Measurements from ENCODE around the gene FGF7. TPM values are rescaled to one million over a fixed set of nuclear protein-coding genes. Genes with fewer than 3 reads are reported as not detected.

Gene FGF7
- total and polyA plus RNA-seq, 2 donors (not counting 1 experiment from before 2014, with no cell fraction given) = 0.10 TPM; not detected in 1

DNA sequence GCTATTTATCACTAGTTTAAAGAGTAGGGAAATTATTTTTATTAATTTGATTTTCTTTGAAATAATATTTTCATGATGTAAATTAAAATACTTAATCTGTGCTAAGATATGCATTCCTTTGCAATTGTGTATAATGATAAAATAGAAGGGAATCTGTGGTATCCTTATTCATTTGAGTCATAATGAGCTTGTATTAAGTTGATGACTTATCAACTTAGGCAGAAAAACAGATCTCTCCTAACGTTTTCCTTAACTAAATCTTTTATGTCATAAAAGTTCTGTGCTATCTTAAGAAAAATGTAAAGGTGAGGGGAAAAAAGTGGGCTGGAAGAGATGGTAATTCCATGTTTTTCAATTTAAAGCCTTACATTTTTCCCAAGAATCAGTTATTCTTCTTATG lies 1.9 kb downstream of the FGF7 start:
- Histone ChIP-seq H3K27ac (ENCODE audit: low read length in 2 of 2) (no peak overlapping the region), H4K20me1 (ENCODE audit: control insufficient read depth, insufficient read depth, low read length, poor library complexity, severe bottlenecking) (no peaks in the 10 kb centered on the region), H3K4me3 (ENCODE audit: control extremely low read depth in 1 of 5, extremely low read depth in 1 of 5, insufficient read depth in 1 of 5, low read depth in 2 of 5, low read length in 4 of 5) (no peak overlapping the region), H3K9ac (ENCODE audit: low read length) (no peak overlapping the region), H2AFZ (ENCODE audit: insufficient read depth, low read depth, low read length, poor library complexity, severe bottlenecking) (no peak overlapping the region), H3K36me3 (replicated peaks in 1 of 2; ENCODE audit: control extremely low read depth in 1 of 2, control insufficient read depth in 1 of 2, extremely low read depth in 1 of 2, insufficient read depth in 2 of 2, low read length in 1 of 2) (no peaks in the 10 kb centered on the region), H3K79me2 (ENCODE audit: control insufficient read depth, insufficient read depth, low read length) (no peaks in the 10 kb centered on the region), H3K4me1 (ENCODE audit: control insufficient read depth in 2 of 2, insufficient read depth in 2 of 2, low read length in 2 of 2) (no peaks in the 10 kb centered on the region), H3K9me3 (ENCODE audit: control extremely low read depth in 1 of 3, control insufficient read depth in 2 of 3, insufficient read depth in 1 of 3, low read length in 2 of 3) (no peaks in the 10 kb centered on the region), H3K27me3 (replicated peaks in 1 of 4; ENCODE audit: control extremely low read depth in 1 of 4, control insufficient read depth in 3 of 4, insufficient read depth in 4 of 4, low read length in 3 of 4) (peaks cover 0 to under 1% (median 0%) of the 10 kb centered on the region in 4 experiments), H3K4me2 (replicated peaks; ENCODE audit: low read depth, low read length, poor library complexity, severe bottlenecking) (no peak overlapping the region)
- no CpG with 5 or more reads among the region's 1 CpG for WGBS (ENCODE audit: insufficient coverage)
- ChIA-PET CTCF (no interaction called here), POLR2A (no interaction called here)
- no peak overlapping the region for H3K4me3 Mint-ChIP-seq
- ATAC-seq (ENCODE audit: low read depth) (no peak), DNase-seq (no peak)
- TF ChIP-seq, protein P1, sequence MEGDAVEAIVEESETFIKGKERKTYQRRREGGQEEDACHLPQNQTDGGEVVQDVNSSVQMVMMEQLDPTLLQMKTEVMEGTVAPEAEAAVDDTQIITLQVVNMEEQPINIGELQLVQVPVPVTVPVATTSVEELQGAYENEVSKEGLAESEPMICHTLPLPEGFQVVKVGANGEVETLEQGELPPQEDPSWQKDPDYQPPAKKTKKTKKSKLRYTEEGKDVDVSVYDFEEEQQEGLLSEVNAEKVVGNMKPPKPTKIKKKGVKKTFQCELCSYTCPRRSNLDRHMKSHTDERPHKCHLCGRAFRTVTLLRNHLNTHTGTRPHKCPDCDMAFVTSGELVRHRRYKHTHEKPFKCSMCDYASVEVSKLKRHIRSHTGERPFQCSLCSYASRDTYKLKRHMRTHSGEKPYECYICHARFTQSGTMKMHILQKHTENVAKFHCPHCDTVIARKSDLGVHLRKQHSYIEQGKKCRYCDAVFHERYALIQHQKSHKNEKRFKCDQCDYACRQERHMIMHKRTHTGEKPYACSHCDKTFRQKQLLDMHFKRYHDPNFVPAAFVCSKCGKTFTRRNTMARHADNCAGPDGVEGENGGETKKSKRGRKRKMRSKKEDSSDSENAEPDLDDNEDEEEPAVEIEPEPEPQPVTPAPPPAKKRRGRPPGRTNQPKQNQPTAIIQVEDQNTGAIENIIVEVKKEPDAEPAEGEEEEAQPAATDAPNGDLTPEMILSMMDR (IDR thresholded peaks at IDR 0.05) = no peak
- no peak for TF ChIP-seq EZH2 (IDR thresholded peaks at IDR 0.05; ENCODE audit: borderline replicate concordance, insufficient read depth, low read depth, low read length, poor library complexity, severe bottlenecking)
- no peaks in the 10 kb centered on the region for H3K9me3 Mint-ChIP-seq (ENCODE audit: insufficient read depth)
- H3K4me1 Mint-ChIP-seq = peaks cover 3% of the 10 kb centered on the region
- H3K27ac Mint-ChIP-seq = no peak overlapping the region
- intact Hi-C loops (cut with micrococcal nuclease) = loop anchor here (5.0 kb wide), 1 partner anchor 1063 kb away; no protein-coding TSS in a partner anchor
- peaks cover 4% of the 10 kb centered on the region for H3K27me3 Mint-ChIP-seq

DNA sequence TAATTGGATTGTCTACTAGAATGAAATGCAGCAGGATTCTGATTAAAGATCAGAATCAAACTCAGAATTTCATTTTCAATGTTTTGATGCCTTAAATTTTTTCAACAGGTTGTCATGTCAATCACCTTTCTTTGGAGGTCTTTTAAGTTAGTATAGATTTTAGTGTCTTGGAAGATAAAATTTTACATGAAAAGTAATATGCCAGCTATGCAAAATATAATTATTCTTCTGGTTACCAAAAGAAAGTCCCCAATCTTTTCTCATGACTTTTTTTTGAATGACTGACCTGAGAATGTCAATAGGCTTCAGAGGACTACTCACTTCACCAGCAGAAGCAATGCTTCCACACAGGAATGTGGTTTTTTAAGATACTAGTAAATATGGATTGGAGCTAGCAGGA lies 4.3 kb downstream of the FGF7 start:
- POLR2A ChIA-PET = no interaction called here

More for the DNA sequence above, 4.3 kb downstream of the FGF7 start:
- Histone ChIP-seq H3K27ac (ENCODE audit: low read length in 2 of 2) (no peak overlapping the region), H3K27me3 (replicated peaks in 1 of 4; ENCODE audit: control extremely low read depth in 1 of 4, control insufficient read depth in 3 of 4, insufficient read depth in 4 of 4, low read length in 3 of 4) (peaks cover 0 to 4% (median 0%) of the 10 kb centered on the region in 4 experiments), H3K79me2 (ENCODE audit: control insufficient read depth, insufficient read depth, low read length) (no peaks in the 10 kb centered on the region), H4K20me1 (ENCODE audit: control insufficient read depth, insufficient read depth, low read length, poor library complexity, severe bottlenecking) (no peaks in the 10 kb centered on the region), H3K9ac (ENCODE audit: low read length) (no peak overlapping the region), H3K36me3 (replicated peaks in 1 of 2; ENCODE audit: control extremely low read depth in 1 of 2, control insufficient read depth in 1 of 2, extremely low read depth in 1 of 2, insufficient read depth in 2 of 2, low read length in 1 of 2) (no peaks in the 10 kb centered on the region), H2AFZ (ENCODE audit: insufficient read depth, low read depth, low read length, poor library complexity, severe bottlenecking) (no peak overlapping the region), H3K4me1 (ENCODE audit: control insufficient read depth in 2 of 2, insufficient read depth in 2 of 2, low read length in 2 of 2) (no peaks in the 10 kb centered on the region), H3K9me3 (ENCODE audit: control extremely low read depth in 1 of 3, control insufficient read depth in 2 of 3, insufficient read depth in 1 of 3, low read length in 2 of 3) (no peaks in the 10 kb centered on the region), H3K4me3 (ENCODE audit: control extremely low read depth in 1 of 5, extremely low read depth in 1 of 5, insufficient read depth in 1 of 5, low read depth in 2 of 5, low read length in 4 of 5) (no peak overlapping the region), H3K4me2 (replicated peaks; ENCODE audit: low read depth, low read length, poor library complexity, severe bottlenecking) (no peak overlapping the region)
- H3K9me3 Mint-ChIP-seq (ENCODE audit: insufficient read depth) = no peaks in the 10 kb centered on the region
- H3K27me3 Mint-ChIP-seq = peaks cover 10% of the 10 kb centered on the region
- H3K4me1 Mint-ChIP-seq = no peaks in the 10 kb centered on the region
- no peak overlapping the region for H3K27ac Mint-ChIP-seq
- no peak for TF ChIP-seq EZH2 (IDR thresholded peaks at IDR 0.05; ENCODE audit: borderline replicate concordance, insufficient read depth, low read depth, low read length, poor library complexity, severe bottlenecking)
- TF ChIP-seq, protein P1 (IDR thresholded peaks at IDR 0.05) = no peak
- no peak overlapping the region for H3K4me3 Mint-ChIP-seq
- ATAC-seq (ENCODE audit: low read depth) = no peak
- intact Hi-C loops (cut with micrococcal nuclease) = no loop called here
- no peak for DNase-seq
- CTCF ChIA-PET = no interaction called here
